ENCODE measurements around the gene GALNT18.
A peak's percentile ranks its signal among the peaks of the same experiment; 100 is the strongest.

Gene GALNT18

DNA sequence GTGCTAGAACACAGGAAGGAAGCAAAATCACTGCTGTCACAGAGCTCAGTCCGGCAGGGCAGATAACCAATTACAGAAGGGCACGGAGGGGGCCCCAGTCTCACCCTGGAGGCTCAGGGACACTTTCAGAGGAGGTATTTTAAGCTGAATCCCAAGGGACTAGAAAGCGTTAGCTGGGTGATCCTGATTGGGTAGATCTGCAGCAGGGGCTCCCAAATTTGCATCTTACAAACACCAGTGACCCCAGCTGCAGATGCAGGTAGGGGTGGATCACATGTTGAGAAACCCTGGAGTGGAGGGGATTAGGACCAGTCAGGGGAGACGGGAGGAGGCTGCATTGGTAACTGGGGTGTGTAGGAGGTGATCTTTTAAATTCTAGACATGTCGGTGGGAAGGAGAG, 360.2 kb downstream of the GALNT18 start:
- DNase-seq (ENCODE audit: low spot score): no peak
- Mint-ChIP-seq H3K9me3 (no peaks in the 10 kb centered on the region), H3K36me3 (ENCODE audit: low read depth) (no peaks in the 10 kb centered on the region), H3K4me3 (no peak overlapping the region), H3K27ac (no peak overlapping the region), H3K27me3 (ENCODE audit: low read depth) (peaks cover 4% of the 10 kb centered on the region), H3K4me1 (ENCODE audit: low read depth) (no peaks in the 10 kb centered on the region)

DNA sequence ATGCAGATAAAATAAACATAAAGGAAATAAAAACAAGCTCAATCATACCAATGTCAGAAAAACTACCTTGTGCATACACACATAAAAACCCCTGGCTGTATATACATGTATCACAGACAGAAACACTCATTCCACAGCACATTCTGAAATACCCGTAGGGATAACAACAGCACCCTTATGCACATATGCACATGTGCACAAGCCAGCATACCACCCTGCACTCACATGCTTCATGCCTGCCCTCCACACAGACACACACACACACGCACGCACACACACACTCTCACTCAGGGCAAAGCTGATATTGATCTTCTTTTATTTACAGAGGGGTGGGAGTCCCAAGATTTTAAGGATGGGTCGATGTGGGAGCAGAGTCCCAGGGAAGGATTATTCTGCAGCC, 360.9 kb downstream of the GALNT18 start:
- no peaks in the 10 kb centered on the region for H3K4me1 Mint-ChIP-seq (ENCODE audit: low read depth)
- no peak overlapping the region for H3K4me3 Mint-ChIP-seq
- H3K36me3 Mint-ChIP-seq (ENCODE audit: low read depth): no peaks in the 10 kb centered on the region
- H3K27ac Mint-ChIP-seq: no peak overlapping the region
- peaks cover 6% of the 10 kb centered on the region for H3K27me3 Mint-ChIP-seq (ENCODE audit: low read depth)
- no peak for DNase-seq (ENCODE audit: low spot score)
- no peaks in the 10 kb centered on the region for H3K9me3 Mint-ChIP-seq

DNA sequence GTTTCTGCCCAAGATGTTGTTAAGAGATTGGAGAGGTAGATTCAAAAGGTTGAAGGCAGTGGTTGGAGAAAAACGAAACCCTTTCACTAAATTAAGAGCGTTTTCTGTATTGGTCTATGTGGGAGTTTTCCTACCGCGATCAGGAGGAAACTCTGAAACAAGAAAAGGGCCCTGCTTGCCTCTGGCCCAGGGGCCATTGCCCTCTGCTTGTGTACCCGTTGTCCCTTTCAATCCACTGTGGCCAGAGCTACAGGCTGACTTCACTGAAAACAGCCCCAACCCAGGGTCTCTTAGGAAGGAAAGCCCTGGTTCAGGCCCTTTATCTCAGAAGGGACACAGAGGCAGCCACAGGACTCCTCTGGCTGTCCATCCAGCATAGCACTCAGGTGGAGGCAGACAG, 367.8 kb downstream of the GALNT18 start:
- no peaks in the 10 kb centered on the region for H3K4me1 Mint-ChIP-seq (ENCODE audit: low read depth)
- H3K27me3 Mint-ChIP-seq (ENCODE audit: low read depth): peaks cover 8% of the 10 kb centered on the region
- no peak overlapping the region for H3K27ac Mint-ChIP-seq
- no peak for DNase-seq (ENCODE audit: low spot score)
- H3K36me3 Mint-ChIP-seq (ENCODE audit: low read depth): no peaks in the 10 kb centered on the region
- H3K9me3 Mint-ChIP-seq: no peaks in the 10 kb centered on the region
- no peak overlapping the region for H3K4me3 Mint-ChIP-seq

DNA sequence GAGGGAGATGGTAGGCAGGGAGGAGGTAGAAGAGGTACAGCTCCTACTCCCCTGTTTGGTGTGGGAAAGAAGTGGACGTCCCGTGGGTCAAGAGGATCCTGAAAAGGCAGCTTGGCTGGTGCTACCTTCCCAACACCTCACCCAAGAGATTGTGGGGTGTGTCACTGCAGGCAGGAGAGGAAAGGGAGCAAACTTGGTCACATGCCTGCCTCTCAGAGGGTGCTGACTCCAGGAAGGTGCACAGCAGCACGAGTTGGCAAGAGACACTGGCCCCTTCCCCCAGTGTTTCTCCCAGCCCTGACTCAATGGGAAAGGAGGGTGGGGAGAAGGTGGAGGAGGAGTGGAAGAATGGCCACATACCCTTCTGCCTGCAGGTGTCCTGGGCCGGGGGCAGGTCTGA, 368.3 kb downstream of the GALNT18 start:
- DNase-seq (ENCODE audit: low spot score): no peak
- Mint-ChIP-seq H3K27me3 (ENCODE audit: low read depth) (peaks cover 8% of the 10 kb centered on the region), H3K27ac (no peak overlapping the region), H3K36me3 (ENCODE audit: low read depth) (no peaks in the 10 kb centered on the region), H3K9me3 (no peaks in the 10 kb centered on the region), H3K4me3 (no peak overlapping the region), H3K4me1 (ENCODE audit: low read depth) (no peaks in the 10 kb centered on the region)

DNA sequence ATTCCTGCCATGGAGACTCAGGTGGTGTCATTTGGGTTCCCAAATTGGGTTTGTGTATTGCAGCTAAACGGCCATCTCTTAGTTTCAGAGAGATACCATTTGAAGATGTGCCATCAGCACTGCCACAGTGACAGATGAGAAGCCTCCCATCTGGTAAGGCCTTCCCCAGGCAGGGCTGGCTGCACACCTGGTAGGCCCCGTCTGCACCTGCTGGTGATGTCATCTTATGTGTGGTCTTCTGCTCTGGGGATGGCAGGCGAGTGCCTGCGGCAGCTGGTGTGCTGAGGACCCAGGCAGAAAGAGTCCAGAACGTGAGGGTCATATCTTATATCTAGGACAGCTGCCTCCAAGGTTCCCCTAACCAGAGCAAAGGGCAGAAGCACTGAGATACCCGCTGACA, 369.4 kb downstream of the GALNT18 start:
- Mint-ChIP-seq H3K27me3 (ENCODE audit: low read depth) (peaks cover 8% of the 10 kb centered on the region), H3K27ac (no peak overlapping the region)

DNA sequence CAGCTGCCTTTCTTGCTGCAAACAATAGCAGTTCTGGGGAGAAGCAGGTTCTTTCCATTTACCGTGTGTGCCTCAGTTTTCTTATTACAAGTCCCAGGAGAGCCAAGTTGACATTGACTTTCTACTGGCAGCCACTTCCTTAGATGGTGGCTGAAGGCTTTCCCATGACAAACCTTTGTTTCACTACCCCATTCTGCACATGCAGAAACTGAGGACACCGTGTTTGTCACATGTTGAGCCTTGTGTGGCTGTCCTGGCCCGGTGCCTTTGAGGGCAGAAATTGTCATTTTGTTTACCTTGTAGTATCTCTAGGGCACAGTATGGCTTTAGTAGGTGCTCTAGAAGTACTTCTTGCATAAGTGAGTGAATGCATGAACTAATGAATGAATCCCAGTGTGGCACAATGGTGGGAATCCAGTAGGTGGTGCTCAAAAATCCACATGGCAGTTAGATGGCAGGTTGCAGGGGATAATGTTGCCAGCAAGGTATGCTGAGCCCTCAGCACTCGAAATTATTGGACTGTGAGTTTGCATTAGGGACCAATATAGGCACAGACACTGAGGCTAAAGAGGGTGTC, 370.3 kb downstream of the GALNT18 start:
- no peak overlapping the region for H3K27ac Mint-ChIP-seq
- H3K27me3 Mint-ChIP-seq (ENCODE audit: low read depth): peaks cover 3% of the 10 kb centered on the region
- H3K4me3 Mint-ChIP-seq: no peak overlapping the region
- no peaks in the 10 kb centered on the region for H3K4me1 Mint-ChIP-seq (ENCODE audit: low read depth)
- H3K36me3 Mint-ChIP-seq (ENCODE audit: low read depth): peaks cover 2% of the 10 kb centered on the region
- peaks cover 10% of the 10 kb centered on the region for H3K9me3 Mint-ChIP-seq
- no peak for DNase-seq (ENCODE audit: low spot score)

More for the DNA sequence above, 369.4 kb downstream of the GALNT18 start:
- H3K36me3 Mint-ChIP-seq (ENCODE audit: low read depth): no peaks in the 10 kb centered on the region
- H3K4me1 Mint-ChIP-seq (ENCODE audit: low read depth): no peaks in the 10 kb centered on the region
- DNase-seq (ENCODE audit: low spot score): no peak
- no peak overlapping the region for H3K4me3 Mint-ChIP-seq
- peaks cover 1% of the 10 kb centered on the region for H3K9me3 Mint-ChIP-seq

DNA sequence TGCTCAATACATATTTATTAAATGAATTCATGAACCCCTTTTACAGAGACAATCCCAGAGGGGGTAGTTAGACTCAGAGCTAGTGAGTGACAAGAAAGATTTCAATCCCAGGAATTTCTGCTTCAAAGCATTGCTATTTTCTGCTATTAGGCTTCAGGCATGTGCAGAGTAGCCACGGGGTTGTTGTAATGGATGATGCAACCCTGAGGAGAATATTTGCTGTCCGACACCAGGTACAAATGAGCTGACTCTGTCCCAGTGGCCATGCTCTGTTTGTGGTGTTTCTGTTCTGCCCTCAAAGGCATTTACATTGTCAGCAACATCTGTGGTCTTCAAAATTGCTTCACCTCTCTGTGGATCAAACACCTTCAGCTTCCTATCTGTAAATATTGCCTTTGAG, 371.3 kb downstream of the GALNT18 start:
- Mint-ChIP-seq H3K4me3 (no peak overlapping the region), H3K4me1 (ENCODE audit: low read depth) (no peaks in the 10 kb centered on the region), H3K27me3 (ENCODE audit: low read depth) (peaks cover 2% of the 10 kb centered on the region), H3K36me3 (ENCODE audit: low read depth) (peaks cover 3% of the 10 kb centered on the region), H3K9me3 (peaks cover 10% of the 10 kb centered on the region), H3K27ac (no peak overlapping the region)
- no peak for DNase-seq (ENCODE audit: low spot score)

DNA sequence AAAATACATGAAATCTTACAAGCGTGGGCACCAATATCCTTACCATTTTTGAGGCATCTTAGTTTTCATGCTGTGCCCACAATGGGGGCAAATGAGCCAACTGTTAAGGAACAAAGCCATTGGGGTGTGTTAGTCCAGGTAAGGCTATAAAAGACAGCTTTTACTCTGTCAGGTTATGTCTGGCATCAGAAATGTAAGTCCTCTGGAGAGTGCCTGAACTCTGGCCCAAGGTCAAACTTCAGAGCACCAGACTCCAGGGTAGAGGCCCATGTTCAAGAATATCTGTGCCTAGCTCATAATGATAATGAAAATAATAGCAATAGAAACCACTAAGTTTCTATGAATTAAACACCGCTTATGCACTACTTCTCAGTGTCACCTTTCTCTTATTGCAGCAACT, 374.2 kb downstream of the GALNT18 start:
- Mint-ChIP-seq H3K9me3 (peaks cover 10% of the 10 kb centered on the region), H3K36me3 (ENCODE audit: low read depth) (peaks cover 3% of the 10 kb centered on the region), H3K4me1 (ENCODE audit: low read depth) (no peaks in the 10 kb centered on the region), H3K4me3 (no peak overlapping the region), H3K27ac (no peak overlapping the region), H3K27me3 (ENCODE audit: low read depth) (no peaks in the 10 kb centered on the region)
- DNase-seq (ENCODE audit: low spot score): no peak

DNA sequence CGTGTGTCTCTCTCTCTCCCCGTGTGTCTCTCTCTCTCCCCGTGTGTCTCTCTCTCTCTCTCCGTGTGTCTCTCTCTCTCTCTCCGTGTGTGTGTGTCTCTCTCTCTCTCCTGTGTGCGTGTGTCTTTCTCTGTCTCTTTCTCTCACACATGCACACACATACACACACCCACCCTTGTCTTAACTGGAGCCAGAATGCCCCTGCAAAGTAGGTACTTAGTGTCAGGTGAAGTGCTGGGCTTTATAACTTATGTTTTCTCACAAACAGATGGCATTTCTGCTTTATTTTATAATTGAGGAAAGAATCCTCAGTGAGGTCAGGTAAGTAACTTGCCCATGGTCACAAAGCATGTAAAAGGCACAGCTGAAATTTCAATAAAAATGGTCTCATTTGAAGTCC, 374.7 kb downstream of the GALNT18 start:
- DNase-seq (ENCODE audit: low spot score): no peak
- Mint-ChIP-seq H3K36me3 (ENCODE audit: low read depth) (peaks cover 3% of the 10 kb centered on the region), H3K27ac (peak overlapping the region; percentile 72), H3K27me3 (ENCODE audit: low read depth) (no peaks in the 10 kb centered on the region), H3K9me3 (peaks cover 10% of the 10 kb centered on the region), H3K4me3 (no peak overlapping the region), H3K4me1 (ENCODE audit: low read depth) (no peaks in the 10 kb centered on the region)

DNA sequence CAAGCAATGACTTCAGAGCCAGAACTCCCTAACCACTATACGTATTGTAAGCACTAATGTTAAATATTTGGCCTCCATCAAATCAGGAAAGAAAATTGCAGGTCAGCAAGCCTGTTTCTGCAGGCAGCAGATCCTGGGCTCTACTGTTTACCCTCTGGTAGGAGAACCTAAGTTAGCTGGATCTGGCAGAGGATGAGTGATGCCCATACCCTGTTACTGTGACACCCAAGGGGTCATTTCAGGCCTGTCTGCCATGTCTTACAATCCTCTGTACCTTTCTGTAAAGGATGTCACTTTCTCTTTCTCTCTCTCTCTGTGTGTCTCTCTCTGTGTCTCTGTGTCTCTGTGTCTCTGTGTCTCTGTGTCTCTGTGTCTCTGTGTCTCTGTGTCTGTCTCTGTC, 375.6 kb downstream of the GALNT18 start:
- no peak for DNase-seq (ENCODE audit: low spot score)
- Mint-ChIP-seq H3K36me3 (ENCODE audit: low read depth) (peaks cover 3% of the 10 kb centered on the region), H3K9me3 (peaks cover 10% of the 10 kb centered on the region), H3K4me3 (no peak overlapping the region), H3K27ac (no peak overlapping the region), H3K27me3 (ENCODE audit: low read depth) (no peaks in the 10 kb centered on the region), H3K4me1 (ENCODE audit: low read depth) (no peaks in the 10 kb centered on the region)

DNA sequence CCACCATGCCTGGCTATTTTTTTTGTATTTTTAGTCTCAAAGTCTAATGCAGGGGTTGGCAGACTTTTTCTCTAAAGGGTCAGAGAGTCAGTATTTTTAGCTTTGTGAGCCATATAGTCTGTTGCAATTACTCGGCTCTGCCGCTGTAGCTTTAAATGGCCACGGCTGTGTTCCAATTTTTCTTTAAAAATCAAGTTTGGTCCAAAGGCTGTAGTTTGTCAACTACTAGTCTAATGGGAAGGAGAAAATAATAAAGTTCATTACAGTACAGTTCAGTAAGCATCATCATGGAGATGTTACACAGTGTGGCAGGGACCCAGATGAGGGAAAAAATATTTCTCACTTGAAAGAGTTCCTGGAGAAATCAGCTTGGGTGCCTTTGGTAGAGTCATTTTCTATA, 376.4 kb downstream of the GALNT18 start:
- H3K27me3 Mint-ChIP-seq (ENCODE audit: low read depth): no peaks in the 10 kb centered on the region
- H3K9me3 Mint-ChIP-seq: peaks cover 10% of the 10 kb centered on the region
- H3K27ac Mint-ChIP-seq: no peak overlapping the region
- H3K4me1 Mint-ChIP-seq (ENCODE audit: low read depth): no peaks in the 10 kb centered on the region
- no peak for DNase-seq (ENCODE audit: low spot score)
- no peak overlapping the region for H3K4me3 Mint-ChIP-seq
- H3K36me3 Mint-ChIP-seq (ENCODE audit: low read depth): peaks cover 3% of the 10 kb centered on the region

DNA sequence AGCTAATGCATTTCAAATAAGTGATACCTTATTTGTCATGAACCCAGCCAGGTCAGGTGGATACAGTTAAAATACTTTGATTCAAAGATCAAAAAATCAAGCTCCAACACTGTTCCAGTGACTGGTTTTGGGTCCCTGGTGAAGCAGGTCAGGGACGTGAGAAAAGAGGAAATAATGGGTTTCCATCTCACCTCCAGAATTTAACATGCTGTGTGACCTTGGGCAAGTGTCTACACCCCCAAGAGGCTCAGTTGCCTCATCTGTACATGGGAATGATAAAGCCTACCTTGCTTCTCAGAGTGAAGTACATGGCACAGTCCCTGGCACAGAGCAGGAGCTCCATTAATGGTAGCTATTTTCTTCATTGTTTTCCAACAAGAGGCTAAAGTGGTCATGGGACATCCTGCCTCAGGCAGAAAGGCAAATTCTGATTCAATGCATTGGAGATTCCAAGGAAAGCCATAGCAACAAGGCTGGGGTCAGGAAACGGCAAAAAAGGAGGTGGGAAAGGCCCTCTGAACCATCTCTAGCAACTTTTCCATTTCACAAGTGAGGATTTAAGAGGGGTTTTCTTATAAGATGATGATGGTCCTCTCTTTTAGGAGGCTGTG, 377.2 kb downstream of the GALNT18 start:
- Mint-ChIP-seq H3K9me3 (peaks cover 10% of the 10 kb centered on the region), H3K4me3 (no peak overlapping the region), H3K36me3 (ENCODE audit: low read depth) (peaks cover 3% of the 10 kb centered on the region), H3K27ac (no peak overlapping the region), H3K27me3 (ENCODE audit: low read depth) (no peaks in the 10 kb centered on the region), H3K4me1 (ENCODE audit: low read depth) (no peaks in the 10 kb centered on the region)
- no peak for DNase-seq (ENCODE audit: low spot score)

DNA sequence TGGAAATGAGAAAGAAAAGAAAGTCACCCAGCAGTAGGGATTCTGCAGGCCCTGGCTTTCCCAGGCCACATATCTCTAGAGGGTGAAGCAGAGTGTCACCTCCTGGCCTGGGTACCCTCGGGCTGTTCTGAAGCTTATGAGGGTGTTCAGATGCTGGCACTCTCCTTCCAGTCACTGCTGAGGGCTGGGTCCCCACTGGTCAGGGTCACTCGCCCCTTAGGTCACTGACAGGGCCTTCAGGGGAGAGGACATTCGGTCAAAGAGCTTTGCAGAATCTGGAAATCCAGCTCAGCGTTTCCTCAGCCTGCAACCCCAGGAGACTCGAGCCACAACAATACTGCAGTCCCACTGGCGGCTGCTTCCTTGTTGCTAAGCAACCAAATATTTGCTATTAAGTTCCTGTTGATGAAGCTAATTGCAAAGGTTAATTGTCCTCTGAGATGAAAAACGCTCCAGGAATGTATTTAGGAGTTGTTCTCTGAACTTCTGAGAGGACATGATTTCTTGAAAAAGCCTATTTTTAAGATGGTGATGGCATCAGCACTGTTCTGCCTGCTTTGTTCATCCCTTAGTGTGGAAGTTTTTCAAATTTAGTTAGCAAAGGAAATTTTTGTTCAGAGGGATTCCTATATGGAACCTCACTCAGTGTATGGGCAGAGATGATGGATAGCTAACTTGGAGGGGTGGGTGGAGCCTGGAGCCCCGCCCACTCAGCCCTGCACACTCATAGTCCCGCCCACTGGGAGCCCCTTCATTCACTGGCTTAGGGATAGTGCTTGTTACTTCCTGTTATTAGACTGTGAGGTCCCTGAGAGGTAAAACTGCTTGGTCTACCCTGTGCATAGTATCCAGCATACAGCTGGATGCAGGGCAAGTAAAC, 378.0 kb downstream of the GALNT18 start:
- Mint-ChIP-seq H3K4me1 (ENCODE audit: low read depth) (no peaks in the 10 kb centered on the region), H3K27me3 (ENCODE audit: low read depth) (no peaks in the 10 kb centered on the region), H3K9me3 (peaks cover 10% of the 10 kb centered on the region), H3K36me3 (ENCODE audit: low read depth) (peaks cover 3% of the 10 kb centered on the region), H3K4me3 (no peak overlapping the region), H3K27ac (no peak overlapping the region)
- no peak for DNase-seq (ENCODE audit: low spot score)

DNA sequence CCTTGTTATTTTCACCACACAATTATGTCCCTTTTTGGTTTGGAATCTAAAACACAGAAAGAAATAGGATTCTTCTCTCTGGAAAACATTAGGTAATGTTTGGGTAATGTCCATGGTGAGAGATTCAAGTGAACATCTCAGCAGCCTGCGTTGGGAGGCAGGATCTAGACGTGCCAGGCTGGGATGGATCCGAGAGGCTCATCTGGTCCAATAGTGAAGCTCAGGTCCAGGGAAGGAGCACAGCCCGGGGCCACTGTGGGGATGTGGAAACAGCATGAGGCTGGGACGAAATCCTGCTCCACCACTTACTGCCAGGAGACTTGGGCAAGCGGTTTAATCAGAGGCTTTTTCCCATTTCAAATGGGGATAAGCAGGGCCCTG, 378.6 kb downstream of the GALNT18 start:
- no peaks in the 10 kb centered on the region for H3K4me1 Mint-ChIP-seq (ENCODE audit: low read depth)
- DNase-seq (ENCODE audit: low spot score): no peak
- peaks cover 3% of the 10 kb centered on the region for H3K36me3 Mint-ChIP-seq (ENCODE audit: low read depth)
- H3K4me3 Mint-ChIP-seq: no peak overlapping the region
- no peak overlapping the region for H3K27ac Mint-ChIP-seq
- H3K27me3 Mint-ChIP-seq (ENCODE audit: low read depth): no peaks in the 10 kb centered on the region
- peaks cover 10% of the 10 kb centered on the region for H3K9me3 Mint-ChIP-seq
